ENCODE data around the gene NUDT6. TPM values are rescaled to one million over a fixed set of nuclear protein-coding genes. Genes with fewer than 3 reads are reported as not detected.
"Not testable (repeated sequence)": the region's sequence is repeated elsewhere in the genome, so short reads cannot be mapped to it uniquely, and the experiment has no call there.

Gene NUDT6
- total RNA-seq, 2 donors from 2014 or later, result 6.2 to 21.1 TPM

DNA sequence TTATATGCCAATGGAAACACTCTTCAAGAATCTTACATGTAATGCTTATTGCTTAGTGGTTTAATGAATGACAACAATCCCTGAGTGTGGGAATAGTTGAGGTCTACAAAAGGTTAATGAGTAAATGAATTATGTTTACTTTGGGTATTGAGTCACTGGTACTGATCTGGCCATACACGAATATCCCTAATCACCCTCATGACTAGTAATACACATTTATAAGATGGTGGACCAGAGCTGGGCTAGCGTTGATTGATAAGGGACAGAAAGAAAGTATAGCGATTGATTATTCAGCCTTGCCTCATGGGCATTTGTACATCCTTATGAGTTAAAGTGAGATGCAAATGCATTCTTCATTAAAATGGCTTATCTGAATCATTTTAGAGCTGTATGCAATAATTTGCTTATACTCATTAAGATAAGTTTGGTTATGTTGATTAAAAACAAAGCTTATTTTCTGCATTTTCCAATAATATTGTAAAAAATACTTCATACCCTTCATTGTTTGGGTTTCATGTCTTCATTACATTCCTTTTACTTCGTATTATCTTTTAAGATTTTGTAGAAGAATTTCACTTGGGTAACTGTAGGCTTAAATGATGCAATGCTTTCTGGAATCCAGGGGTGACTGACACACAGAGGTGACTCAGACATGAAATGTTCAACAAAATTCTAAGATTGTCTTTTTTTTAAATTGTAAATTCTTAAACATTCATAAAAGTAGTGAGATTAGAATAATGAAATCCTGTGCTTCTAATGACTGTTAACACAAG lies 48.4 kb downstream of the NUDT6 start:
- ATAC-seq, result no peak
- 52 to 56% methylated on average over 4 of the region's 4 CpGs for WGBS, 2 donors
- H3K36me3 ChIP-seq (replicated peaks in 1 of 2; ENCODE audit: insufficient read depth in 1 of 2, low read depth in 2 of 2), result no peaks in the 10 kb centered on the region
- peaks cover 4% of the 10 kb centered on the region for H3K4me1 ChIP-seq
- DNase-seq, result no peak
- TF ChIP-seq POLR2A (IDR thresholded peaks at IDR 0.05), result no peak
- TF ChIP-seq, protein P1, sequence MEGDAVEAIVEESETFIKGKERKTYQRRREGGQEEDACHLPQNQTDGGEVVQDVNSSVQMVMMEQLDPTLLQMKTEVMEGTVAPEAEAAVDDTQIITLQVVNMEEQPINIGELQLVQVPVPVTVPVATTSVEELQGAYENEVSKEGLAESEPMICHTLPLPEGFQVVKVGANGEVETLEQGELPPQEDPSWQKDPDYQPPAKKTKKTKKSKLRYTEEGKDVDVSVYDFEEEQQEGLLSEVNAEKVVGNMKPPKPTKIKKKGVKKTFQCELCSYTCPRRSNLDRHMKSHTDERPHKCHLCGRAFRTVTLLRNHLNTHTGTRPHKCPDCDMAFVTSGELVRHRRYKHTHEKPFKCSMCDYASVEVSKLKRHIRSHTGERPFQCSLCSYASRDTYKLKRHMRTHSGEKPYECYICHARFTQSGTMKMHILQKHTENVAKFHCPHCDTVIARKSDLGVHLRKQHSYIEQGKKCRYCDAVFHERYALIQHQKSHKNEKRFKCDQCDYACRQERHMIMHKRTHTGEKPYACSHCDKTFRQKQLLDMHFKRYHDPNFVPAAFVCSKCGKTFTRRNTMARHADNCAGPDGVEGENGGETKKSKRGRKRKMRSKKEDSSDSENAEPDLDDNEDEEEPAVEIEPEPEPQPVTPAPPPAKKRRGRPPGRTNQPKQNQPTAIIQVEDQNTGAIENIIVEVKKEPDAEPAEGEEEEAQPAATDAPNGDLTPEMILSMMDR (IDR thresholded peaks at IDR 0.05), result no peak
- intact Hi-C loops (cut with DNase I), result no loop called here
- H3K9me3 ChIP-seq, result no peaks in the 10 kb centered on the region
- H3K27me3 ChIP-seq, result no peaks in the 10 kb centered on the region
- H3K4me3 ChIP-seq, result no peak overlapping the region
- no peak overlapping the region for H3K27ac ChIP-seq

DNA sequence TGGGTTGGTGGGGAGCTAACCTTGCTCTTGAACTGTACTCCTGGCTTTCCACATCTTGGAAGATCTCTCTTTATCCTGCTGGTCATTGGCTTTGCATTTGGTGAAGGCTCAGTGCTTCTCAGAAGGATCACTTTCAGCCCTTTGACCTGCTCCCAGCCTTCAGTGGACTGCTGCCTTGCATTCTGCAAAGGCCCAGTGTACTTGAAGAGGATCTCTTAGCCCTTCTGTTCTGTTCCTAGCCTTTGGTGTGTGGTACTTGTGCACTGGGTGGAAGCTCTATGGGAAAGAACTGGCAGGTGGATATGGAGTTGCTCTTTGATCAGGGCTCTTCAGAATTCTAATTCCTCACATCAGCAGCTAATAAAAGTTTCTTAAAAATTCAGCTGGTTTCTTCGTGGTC lies 49.3 kb downstream of the NUDT6 start:
- no peak overlapping the region for H3K4me3 ChIP-seq

DNA sequence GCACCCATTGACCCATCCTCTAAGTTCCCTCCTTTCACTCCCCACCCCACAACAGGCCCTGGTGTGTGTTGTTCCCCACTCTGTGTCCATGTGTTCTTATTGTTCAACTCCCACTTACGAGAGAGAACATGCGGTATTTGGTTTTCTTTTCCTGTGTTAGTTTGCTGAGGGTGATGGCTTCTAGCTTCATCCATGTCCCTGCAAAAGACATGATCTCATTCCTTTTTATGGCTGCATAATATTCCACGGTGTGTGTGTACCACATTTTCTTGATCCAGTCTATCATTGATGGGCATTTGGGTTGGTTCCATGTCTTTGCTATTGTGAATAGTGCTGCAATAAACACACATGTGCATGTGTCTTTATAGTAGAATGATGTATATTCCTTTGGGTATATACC lies 54.2 kb downstream of the NUDT6 start:
- intact Hi-C loops (cut with DNase I); H3K27me3 ChIP-seq; H3K36me3 ChIP-seq (replicated peaks in 1 of 2; ENCODE audit: insufficient read depth in 1 of 2, low read depth in 2 of 2); ATAC-seq; H3K27ac ChIP-seq; H3K4me1 ChIP-seq; H3K4me3 ChIP-seq; DNase-seq; H3K9me3 ChIP-seq: not testable (repeated sequence)
- WGBS, 2 donors, result 81 to 87% methylated on average over 3 of the region's 3 CpGs

More for the DNA sequence above, 49.3 kb downstream of the NUDT6 start:
- H3K9me3 ChIP-seq, result no peaks in the 10 kb centered on the region
- intact Hi-C loops (cut with DNase I), result no loop called here
- no peak for TF ChIP-seq POLR2A (IDR thresholded peaks at IDR 0.05)
- TF ChIP-seq, protein P1 (IDR thresholded peaks at IDR 0.05), result no peak
- ATAC-seq (no peak), DNase-seq (no peak)
- H3K36me3 ChIP-seq (replicated peaks in 1 of 2; ENCODE audit: insufficient read depth in 1 of 2, low read depth in 2 of 2), result no peaks in the 10 kb centered on the region
- H3K27me3 ChIP-seq, result no peaks in the 10 kb centered on the region
- WGBS, 2 donors, result 58 to 69% methylated on average over 1 of the region's 1 CpG
- peaks cover 4% of the 10 kb centered on the region for H3K4me1 ChIP-seq
- H3K27ac ChIP-seq, result no peak overlapping the region

DNA sequence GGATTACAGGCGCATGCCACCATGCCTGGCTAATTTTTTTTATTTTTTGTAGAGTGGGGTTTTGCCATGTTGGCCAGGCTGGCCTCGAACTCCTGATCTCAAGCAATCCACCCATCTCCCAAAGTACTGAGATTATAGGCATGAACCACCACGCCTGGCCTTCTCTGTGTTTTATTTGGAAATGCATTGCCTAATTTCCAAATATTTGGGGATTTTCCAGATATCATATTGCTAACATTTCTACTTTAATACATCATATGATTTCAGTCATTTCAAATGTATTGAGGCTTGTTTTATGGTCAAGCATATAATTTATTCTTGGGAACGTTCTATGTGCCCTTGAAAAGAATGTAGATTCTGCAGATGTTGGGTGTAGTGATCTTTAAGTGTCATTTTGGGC lies 57.0 kb downstream of the NUDT6 start:
- intact Hi-C loops (cut with DNase I), result no loop called here

DNA sequence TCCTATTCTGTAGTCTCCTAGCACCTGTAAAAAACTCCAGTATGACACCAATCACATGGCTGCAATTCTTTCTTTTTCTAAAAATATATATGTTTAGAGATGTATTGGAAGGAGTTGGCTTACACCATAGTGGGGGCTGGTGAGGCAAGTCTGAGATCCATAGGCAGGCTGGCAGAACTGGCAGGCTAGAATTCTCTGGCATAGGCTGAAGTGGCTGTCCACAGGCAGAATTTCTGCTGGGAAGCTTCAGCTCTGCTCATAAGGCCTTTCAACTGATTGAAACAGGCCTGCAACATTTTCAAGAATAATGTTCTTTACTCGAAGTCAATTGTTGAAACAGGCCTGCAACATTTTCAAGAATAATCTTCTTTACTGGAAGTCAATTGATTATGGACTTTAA lies 58.8 kb downstream of the NUDT6 start:
- no peak overlapping the region for H3K4me3 ChIP-seq
- H3K27ac ChIP-seq, result no peak overlapping the region
- no peaks in the 10 kb centered on the region for H3K36me3 ChIP-seq (replicated peaks in 1 of 2; ENCODE audit: insufficient read depth in 1 of 2, low read depth in 2 of 2)
- 31 to 53% methylated on average over 1 of the region's 1 CpG for WGBS, 2 donors
- no peaks in the 10 kb centered on the region for H3K27me3 ChIP-seq
- no peaks in the 10 kb centered on the region for H3K4me1 ChIP-seq
- intact Hi-C loops (cut with DNase I), result no loop called here
- no peak for DNase-seq
- TF ChIP-seq POLR2A (IDR thresholded peaks at IDR 0.05), result no peak
- TF ChIP-seq, protein P1 (IDR thresholded peaks at IDR 0.05), result no peak
- H3K9me3 ChIP-seq, result no peaks in the 10 kb centered on the region
- no peak for ATAC-seq

More for the DNA sequence above, 57.0 kb downstream of the NUDT6 start:
- no peak overlapping the region for H3K4me3 ChIP-seq
- H3K27ac ChIP-seq, result no peak overlapping the region
- no peaks in the 10 kb centered on the region for H3K4me1 ChIP-seq
- no peaks in the 10 kb centered on the region for H3K9me3 ChIP-seq
- no peaks in the 10 kb centered on the region for H3K36me3 ChIP-seq (replicated peaks in 1 of 2; ENCODE audit: insufficient read depth in 1 of 2, low read depth in 2 of 2)
- no peak for DNase-seq
- 56 to 69% methylated on average over 4 of the region's 4 CpGs for WGBS, 2 donors
- TF ChIP-seq, protein P1 (IDR thresholded peaks at IDR 0.05), result no peak
- TF ChIP-seq POLR2A (IDR thresholded peaks at IDR 0.05), result no peak
- ATAC-seq, result no peak
- H3K27me3 ChIP-seq, result no peaks in the 10 kb centered on the region
